ENCODE measurements around the gene NMNAT3. TPM values are rescaled to one million over a fixed set of nuclear protein-coding genes. Genes with fewer than 3 reads are reported as not detected.

NMNAT3 gene
- total and polyA plus RNA-seq, 4 donors = 8.0 to 12.1 (median 10.0) TPM

GRCh38 chr3:139522421-139522820, 155.4 kb downstream of the NMNAT3 start:
- Histone ChIP-seq H3K27me3 (ENCODE audit: control insufficient read depth, insufficient read depth, low read length) (no peaks in the 10 kb centered on the region), H3K9me3 (ENCODE audit: control insufficient read depth, insufficient read depth, low read length) (no peaks in the 10 kb centered on the region), H3K36me3 (ENCODE audit: control insufficient read depth, insufficient read depth, low read length) (peaks cover 13% of the 10 kb centered on the region), H3K4me3 (ENCODE audit: low read depth, low read length) (no peak overlapping the region), H3K4me1 (ENCODE audit: control insufficient read depth, insufficient read depth, low read length) (peaks cover 4% of the 10 kb centered on the region), H3K27ac (ENCODE audit: low read depth, low read length) (no peak overlapping the region)
- no peak for DNase-seq (ENCODE audit: low read depth in 4 of 6, low spot score in 6 of 6)
- 71% methylated on average over 1 of the region's 2 CpGs for WGBS (ENCODE audit: insufficient coverage)

DNA sequence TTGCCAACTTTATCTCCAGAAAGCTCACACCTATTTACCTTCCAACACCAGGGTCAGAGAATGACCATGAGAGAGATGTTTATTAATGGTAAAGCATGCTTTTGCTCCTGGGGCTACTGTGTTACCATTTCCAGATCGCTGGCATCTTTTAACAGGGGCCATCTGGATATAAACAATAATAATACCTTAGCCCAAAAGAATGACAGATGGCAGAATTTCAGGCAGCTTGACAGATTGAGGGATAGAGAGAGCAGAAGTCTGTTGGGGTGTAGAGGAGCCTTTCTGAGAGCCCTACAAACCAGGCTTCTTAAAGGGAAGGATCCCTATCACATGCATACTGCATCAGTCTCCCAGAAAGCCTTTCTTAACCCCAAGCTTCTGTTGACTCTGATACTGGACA, 156.0 kb downstream of the NMNAT3 start:
- Histone ChIP-seq H3K9me3 (ENCODE audit: control insufficient read depth, insufficient read depth, low read length) (no peaks in the 10 kb centered on the region), H3K27ac (ENCODE audit: low read depth, low read length) (no peak overlapping the region), H3K4me3 (ENCODE audit: low read depth, low read length) (no peak overlapping the region), H3K36me3 (ENCODE audit: control insufficient read depth, insufficient read depth, low read length) (peaks cover 13% of the 10 kb centered on the region), H3K4me1 (ENCODE audit: control insufficient read depth, insufficient read depth, low read length) (peaks cover 4% of the 10 kb centered on the region), H3K27me3 (ENCODE audit: control insufficient read depth, insufficient read depth, low read length) (no peaks in the 10 kb centered on the region)
- peak in 1 of 6 donors; percentile 58 for DNase-seq (ENCODE audit: low read depth in 4 of 6, low spot score in 6 of 6)
- WGBS (ENCODE audit: insufficient coverage) = no CpG with 5 or more reads among the region's 1 CpG

GRCh38 chr3:139521144-139521543, 156.6 kb downstream of the NMNAT3 start:
- Histone ChIP-seq H3K27ac (ENCODE audit: low read depth, low read length) (no peak overlapping the region), H3K27me3 (ENCODE audit: control insufficient read depth, insufficient read depth, low read length) (no peaks in the 10 kb centered on the region), H3K4me3 (ENCODE audit: low read depth, low read length) (no peak overlapping the region), H3K9me3 (ENCODE audit: control insufficient read depth, insufficient read depth, low read length) (no peaks in the 10 kb centered on the region), H3K4me1 (ENCODE audit: control insufficient read depth, insufficient read depth, low read length) (peaks cover 4% of the 10 kb centered on the region), H3K36me3 (ENCODE audit: control insufficient read depth, insufficient read depth, low read length) (peaks cover 10% of the 10 kb centered on the region)
- no peak for DNase-seq (ENCODE audit: low read depth in 4 of 6, low spot score in 6 of 6)
- WGBS (ENCODE audit: insufficient coverage) = no CpG with 5 or more reads among the region's 3 CpGs

- WGBS (ENCODE audit: insufficient coverage) = 70% methylated on average over 2 of the region's 7 CpGs
- DNase-seq (ENCODE audit: low read depth in 4 of 6, low spot score in 6 of 6) = peak in 1 of 6 donors; percentile 40
- no peaks in the 10 kb centered on the region for H3K27me3 ChIP-seq (ENCODE audit: control insufficient read depth, insufficient read depth, low read length)
- H3K4me1 ChIP-seq (ENCODE audit: control insufficient read depth, insufficient read depth, low read length) = peaks cover 4% of the 10 kb centered on the region
- peak overlapping the region; percentile 18 for H3K27ac ChIP-seq (ENCODE audit: low read depth, low read length)
- peaks cover 10% of the 10 kb centered on the region for H3K36me3 ChIP-seq (ENCODE audit: control insufficient read depth, insufficient read depth, low read length)
- H3K4me3 ChIP-seq (ENCODE audit: low read depth, low read length) = no peak overlapping the region
- no peaks in the 10 kb centered on the region for H3K9me3 ChIP-seq (ENCODE audit: control insufficient read depth, insufficient read depth, low read length)
Observed at GRCh38 chr3:139519998-139520737, 157.6 kb downstream of the NMNAT3 start.

GRCh38 chr3:139518926-139519842, 158.6 kb downstream of the NMNAT3 start:
- Histone ChIP-seq H3K27ac (ENCODE audit: low read depth, low read length) (no peak overlapping the region), H3K4me3 (ENCODE audit: low read depth, low read length) (no peak overlapping the region), H3K36me3 (ENCODE audit: control insufficient read depth, insufficient read depth, low read length) (peaks cover 10% of the 10 kb centered on the region), H3K4me1 (ENCODE audit: control insufficient read depth, insufficient read depth, low read length) (peaks cover 4% of the 10 kb centered on the region), H3K9me3 (ENCODE audit: control insufficient read depth, insufficient read depth, low read length) (no peaks in the 10 kb centered on the region), H3K27me3 (ENCODE audit: control insufficient read depth, insufficient read depth, low read length) (no peaks in the 10 kb centered on the region)
- DNase-seq (ENCODE audit: low read depth in 4 of 6, low spot score in 6 of 6) = no peak
- 98% methylated on average over 7 of the region's 9 CpGs for WGBS (ENCODE audit: insufficient coverage)

DNA sequence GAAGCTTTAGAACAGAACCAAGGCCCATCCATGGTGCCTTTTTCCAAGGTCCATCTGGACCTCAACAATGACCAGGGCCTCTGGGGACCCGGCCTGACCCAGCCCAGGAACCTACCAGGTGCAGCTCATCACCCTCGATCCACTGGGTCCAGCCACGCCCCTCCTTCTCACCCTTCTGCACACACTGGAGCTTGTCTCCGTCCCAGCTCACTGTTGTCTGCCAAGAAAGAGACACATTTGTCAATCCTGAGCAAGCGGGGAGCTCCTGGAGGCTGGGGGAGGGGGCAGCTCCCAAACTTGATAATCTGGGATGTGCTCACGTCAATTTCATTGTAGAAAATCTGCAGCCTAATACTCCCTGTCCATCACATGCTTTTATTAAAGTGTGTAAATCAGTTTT, 159.5 kb downstream of the NMNAT3 start:
- 86% methylated on average over 1 of the region's 6 CpGs for WGBS (ENCODE audit: insufficient coverage)
- Histone ChIP-seq H3K4me3 (ENCODE audit: low read depth, low read length) (no peak overlapping the region), H3K4me1 (ENCODE audit: control insufficient read depth, insufficient read depth, low read length) (peaks cover 4% of the 10 kb centered on the region), H3K27ac (ENCODE audit: low read depth, low read length) (no peak overlapping the region), H3K36me3 (ENCODE audit: control insufficient read depth, insufficient read depth, low read length) (peaks cover 10% of the 10 kb centered on the region), H3K9me3 (ENCODE audit: control insufficient read depth, insufficient read depth, low read length) (no peaks in the 10 kb centered on the region), H3K27me3 (ENCODE audit: control insufficient read depth, insufficient read depth, low read length) (no peaks in the 10 kb centered on the region)
- no peak for DNase-seq (ENCODE audit: low read depth in 4 of 6, low spot score in 6 of 6)

GRCh38 chr3:139517321-139518065, 160.3 kb downstream of the NMNAT3 start:
- no peak overlapping the region for H3K4me3 ChIP-seq (ENCODE audit: low read depth, low read length)
- H3K4me1 ChIP-seq (ENCODE audit: control insufficient read depth, insufficient read depth, low read length) = peaks cover 4% of the 10 kb centered on the region
- no peak overlapping the region for H3K27ac ChIP-seq (ENCODE audit: low read depth, low read length)
- H3K9me3 ChIP-seq (ENCODE audit: control insufficient read depth, insufficient read depth, low read length) = no peaks in the 10 kb centered on the region
- H3K27me3 ChIP-seq (ENCODE audit: control insufficient read depth, insufficient read depth, low read length) = no peaks in the 10 kb centered on the region
- WGBS (ENCODE audit: insufficient coverage) = 100% methylated on average over 4 of the region's 5 CpGs
- no peak for DNase-seq (ENCODE audit: low read depth in 4 of 6, low spot score in 6 of 6)
- H3K36me3 ChIP-seq (ENCODE audit: control insufficient read depth, insufficient read depth, low read length) = peaks cover 10% of the 10 kb centered on the region

DNA sequence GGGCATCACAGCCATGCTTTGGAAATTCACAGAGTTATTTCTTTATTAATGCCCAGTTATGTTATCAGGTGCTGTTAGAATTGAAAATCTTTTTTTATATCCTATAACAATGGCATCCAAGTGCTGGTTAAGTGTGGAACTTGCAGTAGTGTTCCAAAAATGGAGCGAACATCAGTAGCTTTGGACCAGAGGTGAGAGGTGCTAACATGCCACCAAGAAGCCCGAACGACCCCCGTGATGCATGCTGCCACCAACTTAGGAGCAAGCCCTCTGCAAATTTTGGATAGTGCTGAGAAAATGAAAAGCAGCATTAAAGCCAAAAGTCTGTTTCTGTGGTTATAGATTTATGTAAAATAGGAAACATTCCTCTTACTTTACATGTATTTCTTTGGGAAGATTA, 163.0 kb downstream of the NMNAT3 start:
- H3K9me3 ChIP-seq (ENCODE audit: control insufficient read depth, insufficient read depth, low read length) = no peaks in the 10 kb centered on the region
- WGBS (ENCODE audit: insufficient coverage) = 100% methylated on average over 4 of the region's 4 CpGs
- no peaks in the 10 kb centered on the region for H3K27me3 ChIP-seq (ENCODE audit: control insufficient read depth, insufficient read depth, low read length)
- peaks cover 6% of the 10 kb centered on the region for H3K36me3 ChIP-seq (ENCODE audit: control insufficient read depth, insufficient read depth, low read length)
- peaks cover 4% of the 10 kb centered on the region for H3K4me1 ChIP-seq (ENCODE audit: control insufficient read depth, insufficient read depth, low read length)
- no peak overlapping the region for H3K27ac ChIP-seq (ENCODE audit: low read depth, low read length)
- no peak for DNase-seq (ENCODE audit: low read depth in 4 of 6, low spot score in 6 of 6)
- no peak overlapping the region for H3K4me3 ChIP-seq (ENCODE audit: low read depth, low read length)
